Smooth muscle cell (in vitro differentiated cells): ENCODE measurements around the gene ERCC2. TPM values are rescaled to one million over a fixed set of nuclear protein-coding genes. Genes with fewer than 3 reads are reported as not detected.

Experiments used
- DNase-seq: peaks from one replicate; lab custom pipeline; 2025; ENCODE audit not compliant: unreplicated experiment; lab: John Stamatoyannopoulos, UW
- H2AFZ ChIP-seq: fragments of 200-600 bp; sonication (generic); 2 replicates; pipeline ENCODE4 v1.6.0; 2016; ENCODE audit warnings: antibody characterized with exemption, low read depth, mild to moderate bottlenecking
- H3F3A ChIP-seq: fragments of 200-600 bp; sonication (generic); 2 replicates; pipeline ENCODE4 v1.6.0; 2017; ENCODE audit warnings: antibody characterized with exemption, low read depth
- H3K27ac ChIP-seq: fragments of 200-600 bp; sonication (generic); 2 replicates; pipeline ENCODE4 v1.5.1; 2016; ENCODE audit warnings: low read depth, mild to moderate bottlenecking
- H3K27me3 ChIP-seq: fragments of 200-600 bp; sonication (generic); 2 replicates; pipeline ENCODE4 v1.6.1; 2016; ENCODE audit warnings: low read depth, mild to moderate bottlenecking
- H3K36me3 ChIP-seq: fragments of 200-600 bp; sonication (generic); 2 replicates; pipeline ENCODE4 v1.5.1; 2016; ENCODE audit warnings: low read depth
- H3K4me1 ChIP-seq: fragments of 200-600 bp; sonication (generic); 2 replicates; pipeline ENCODE4 v1.5.1; 2016; ENCODE audit warnings: low read depth
- H3K4me2 ChIP-seq: fragments of 200-600 bp; sonication (generic); 2 replicates; pipeline ENCODE4 v1.6.0; 2016; ENCODE audit warnings: mild to moderate bottlenecking
- H3K4me3 ChIP-seq: fragments of 200-600 bp; sonication (generic); 2 replicates; pipeline ENCODE4 v1.5.1; 2016; ENCODE audit warnings: mild to moderate bottlenecking
- H3K79me2 ChIP-seq: fragments of 200-600 bp; sonication (generic); 2 replicates; pipeline ENCODE4 v1.6.0; 2016; ENCODE audit warnings: low read depth, mild to moderate bottlenecking
- H3K9ac ChIP-seq: fragments of 200-600 bp; sonication (generic); 2 replicates; pipeline ENCODE4 v1.6.0; 2016; ENCODE audit warnings: low read depth
- H3K9me3 ChIP-seq: fragments of 200-600 bp; sonication (generic); replicated peaks from 2 replicates; pipeline ENCODE4 v1.5.1; 2016; ENCODE audit warnings: low read depth
- H4K20me1 ChIP-seq: fragments of 200-600 bp; sonication (generic); 2 replicates; pipeline ENCODE4 v1.6.0; 2016; ENCODE audit warnings: low read depth
- CTCF ChIP-seq: fragments of 200-600 bp; sonication (generic); IDR thresholded peaks from 2 replicates; pipeline ENCODE4 v1.5.1; 2017; ENCODE audit warnings: borderline replicate concordance, mild to moderate bottlenecking, antibody characterized with exemption; ENCODE audit not compliant: insufficient read depth, poor library complexity, severe bottlenecking
- WGBS: methylation state at CpG from one replicate; pipeline ENCODE4 v1.1.7; 2016; ENCODE audit warnings: low lambda C conversion rate; 5-methylcytosine and 5-hydroxymethylcytosine counted together
- polyA plus RNA-seq: library from polyadenylated mRNA; unstranded; fragments of >200 nt; fragmentation: Nextera tagmentation; extraction: Ambion mirVana; gene quantifications from 2 replicates; pipeline ENCODE4 v1.2.1, GENCODE V29; 2016
- total RNA-seq: library from RNA; depleted of rRNA; stranded (reverse); fragments of >200 nt; gene quantifications from 2 replicates; pipeline ENCODE4 v1.2.3, GENCODE V29; 2014

The ERCC2 gene
- total and polyA plus RNA-seq, 2 experiments from 2014 or later: 13.4 to 14.6 TPM

GRCh38 chr19:45385392-45386221, 15.2 kb upstream of the ERCC2 start:
- Histone ChIP-seq H3K79me2 (no peaks in the 10 kb centered on the region), H3K27me3 (peaks cover 23% of the 10 kb centered on the region), H4K20me1 (no peaks in the 10 kb centered on the region), H3K4me1 (no peaks in the 10 kb centered on the region), H3F3A (no peaks in the 10 kb centered on the region), H3K4me2 (no peak overlapping the region), H2AFZ (no peak overlapping the region), H3K9ac (no peak overlapping the region), H3K4me3 (no peak overlapping the region), H3K27ac (no peak overlapping the region), H3K9me3 (no peaks in the 10 kb centered on the region), H3K36me3 (no peaks in the 10 kb centered on the region)
- TF ChIP-seq CTCF: no peak
- 49% methylated on average over 75 of the region's 75 CpGs for WGBS
- DNase-seq: no peak

- Histone ChIP-seq H3K9ac (no peak overlapping the region), H3K79me2 (no peaks in the 10 kb centered on the region), H3F3A (no peaks in the 10 kb centered on the region), H4K20me1 (no peaks in the 10 kb centered on the region), H2AFZ (no peak overlapping the region), H3K36me3 (no peaks in the 10 kb centered on the region), H3K4me3 (no peak overlapping the region), H3K27me3 (peaks cover 23% of the 10 kb centered on the region), H3K4me1 (no peaks in the 10 kb centered on the region), H3K9me3 (no peaks in the 10 kb centered on the region), H3K4me2 (no peak overlapping the region), H3K27ac (no peak overlapping the region)
- no peak for TF ChIP-seq CTCF
- WGBS: 95% methylated on average over 28 of the region's 29 CpGs
- DNase-seq: no peak
These were observed 12.1 kb upstream of the ERCC2 start for GRCh38 chr19:45382426-45382825.

- no peak overlapping the region for H2AFZ ChIP-seq
- no peaks in the 10 kb centered on the region for H3K79me2 ChIP-seq
- H3K4me2 ChIP-seq: no peak overlapping the region
- no peak overlapping the region for H3K27ac ChIP-seq
- no peaks in the 10 kb centered on the region for H3K9me3 ChIP-seq
- H3F3A ChIP-seq: no peaks in the 10 kb centered on the region
- WGBS: 94% methylated on average over 1 of the region's 1 CpG
- no peak for DNase-seq
- no peaks in the 10 kb centered on the region for H3K4me1 ChIP-seq
- H3K27me3 ChIP-seq: peaks cover 2% of the 10 kb centered on the region
- no peak overlapping the region for H3K4me3 ChIP-seq
- H3K9ac ChIP-seq: no peak overlapping the region
- H3K36me3 ChIP-seq: no peaks in the 10 kb centered on the region
- H4K20me1 ChIP-seq: no peaks in the 10 kb centered on the region
- TF ChIP-seq CTCF: no peak
These were observed 9.7 kb upstream of the ERCC2 start for GRCh38 chr19:45380107-45380506.
